NCI-H1694 treated with DMSO at 0.1 percent for 48 hours (cell line): ENCODE measurements around the gene ARHGAP6.

ENCODE experiments used
- DNase-seq: peaks from one replicate; lab custom pipeline; 2025; lab: John Stamatoyannopoulos, UW

ARHGAP6 gene, protein sequence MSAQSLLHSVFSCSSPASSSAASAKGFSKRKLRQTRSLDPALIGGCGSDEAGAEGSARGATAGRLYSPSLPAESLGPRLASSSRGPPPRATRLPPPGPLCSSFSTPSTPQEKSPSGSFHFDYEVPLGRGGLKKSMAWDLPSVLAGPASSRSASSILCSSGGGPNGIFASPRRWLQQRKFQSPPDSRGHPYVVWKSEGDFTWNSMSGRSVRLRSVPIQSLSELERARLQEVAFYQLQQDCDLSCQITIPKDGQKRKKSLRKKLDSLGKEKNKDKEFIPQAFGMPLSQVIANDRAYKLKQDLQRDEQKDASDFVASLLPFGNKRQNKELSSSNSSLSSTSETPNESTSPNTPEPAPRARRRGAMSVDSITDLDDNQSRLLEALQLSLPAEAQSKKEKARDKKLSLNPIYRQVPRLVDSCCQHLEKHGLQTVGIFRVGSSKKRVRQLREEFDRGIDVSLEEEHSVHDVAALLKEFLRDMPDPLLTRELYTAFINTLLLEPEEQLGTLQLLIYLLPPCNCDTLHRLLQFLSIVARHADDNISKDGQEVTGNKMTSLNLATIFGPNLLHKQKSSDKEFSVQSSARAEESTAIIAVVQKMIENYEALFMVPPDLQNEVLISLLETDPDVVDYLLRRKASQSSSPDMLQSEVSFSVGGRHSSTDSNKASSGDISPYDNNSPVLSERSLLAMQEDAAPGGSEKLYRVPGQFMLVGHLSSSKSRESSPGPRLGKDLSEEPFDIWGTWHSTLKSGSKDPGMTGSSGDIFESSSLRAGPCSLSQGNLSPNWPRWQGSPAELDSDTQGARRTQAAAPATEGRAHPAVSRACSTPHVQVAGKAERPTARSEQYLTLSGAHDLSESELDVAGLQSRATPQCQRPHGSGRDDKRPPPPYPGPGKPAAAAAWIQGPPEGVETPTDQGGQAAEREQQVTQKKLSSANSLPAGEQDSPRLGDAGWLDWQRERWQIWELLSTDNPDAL (N-terminal part only)

DNA sequence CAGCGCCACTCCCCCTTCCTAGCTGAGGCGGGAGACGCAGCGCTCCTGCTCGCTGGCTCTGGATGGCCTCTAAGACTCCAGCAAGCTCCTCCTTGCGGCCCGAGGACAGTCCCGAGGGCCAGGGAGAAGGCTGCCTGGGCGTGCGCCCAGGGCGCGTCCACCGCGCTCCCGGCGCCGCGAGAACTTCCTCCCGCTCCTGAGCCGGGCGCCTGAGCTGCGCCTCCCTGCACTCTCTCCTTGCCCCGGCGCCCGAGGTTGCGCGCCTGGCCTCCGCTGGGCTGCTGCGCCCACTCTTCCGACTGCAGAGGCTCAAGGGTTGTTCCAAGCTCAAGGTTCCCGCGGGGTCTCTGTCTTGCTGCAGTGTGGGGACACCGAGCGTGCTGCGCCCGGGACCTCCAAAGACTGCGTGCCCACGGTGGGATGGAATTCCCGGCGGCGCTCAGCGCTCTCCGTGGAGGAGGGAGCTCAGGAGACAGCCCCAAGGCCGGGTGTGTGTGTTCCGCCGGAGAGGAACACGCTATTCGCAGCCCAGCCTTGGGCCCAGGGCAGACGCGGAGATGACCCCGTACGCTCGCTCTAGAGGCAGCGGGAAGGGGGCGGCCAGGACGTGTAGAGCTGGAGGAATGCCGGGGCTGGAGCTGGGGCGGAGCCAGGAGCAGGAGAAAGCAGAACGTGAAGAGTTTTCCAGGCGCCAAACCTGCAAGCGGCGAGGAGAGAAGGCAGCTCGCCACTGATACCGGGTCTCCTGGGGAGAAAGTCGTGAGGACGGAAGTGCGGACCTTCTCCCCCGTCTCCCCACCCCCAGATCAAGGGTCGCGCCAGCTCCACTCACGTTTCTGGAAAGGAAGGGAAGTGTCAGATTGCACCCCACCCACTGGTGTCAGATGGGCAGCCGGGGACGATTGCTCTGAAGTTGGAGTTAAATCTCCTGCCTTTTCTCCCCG is at the start of gene ARHGAP6:
Gene ARHGAP6 (minus strand): TSS at position 753 of the 944 bp plus-strand sequence. CDS start 1,092 bp downstream, outside the sequence.
- no peak for DNase-seq

DNA sequence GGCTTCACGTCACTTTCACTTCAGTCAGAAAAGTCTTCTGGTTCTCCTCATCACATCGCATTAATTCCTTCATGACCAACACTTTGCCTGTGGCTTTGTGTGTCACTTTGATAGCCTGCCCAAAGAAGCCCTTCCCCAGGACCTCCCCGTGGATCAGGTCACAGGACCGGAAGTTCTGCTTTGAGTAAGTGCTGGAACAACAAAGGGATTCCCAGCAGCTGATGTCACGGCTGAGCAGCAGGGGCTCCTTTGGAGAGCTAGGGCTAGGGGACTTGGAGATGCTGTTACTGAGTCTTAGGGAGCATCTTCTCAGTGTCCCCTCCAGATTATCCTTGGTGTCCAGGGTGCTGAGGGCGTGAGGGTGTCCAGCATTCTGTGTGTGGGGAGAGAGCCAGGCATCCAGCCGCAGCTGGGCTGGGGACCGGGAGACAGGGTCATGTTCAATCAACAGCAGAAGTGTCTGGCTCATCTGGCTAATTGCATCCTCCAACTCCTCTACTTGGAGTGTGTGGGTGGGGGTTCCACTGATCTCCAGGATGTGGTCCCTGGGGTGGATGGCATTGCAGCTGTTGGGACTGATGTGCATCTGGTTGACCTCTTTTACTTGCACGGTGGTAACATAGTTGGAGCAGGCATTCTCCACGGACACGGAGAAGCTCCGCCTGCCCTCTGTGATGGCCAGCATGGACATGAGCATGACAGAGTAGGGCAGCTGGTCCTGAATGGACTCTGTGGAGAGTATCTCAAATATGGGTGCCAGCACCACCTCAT is 39.2 kb upstream of the ARHGAP6 start:
- DNase-seq: no peak

DNA sequence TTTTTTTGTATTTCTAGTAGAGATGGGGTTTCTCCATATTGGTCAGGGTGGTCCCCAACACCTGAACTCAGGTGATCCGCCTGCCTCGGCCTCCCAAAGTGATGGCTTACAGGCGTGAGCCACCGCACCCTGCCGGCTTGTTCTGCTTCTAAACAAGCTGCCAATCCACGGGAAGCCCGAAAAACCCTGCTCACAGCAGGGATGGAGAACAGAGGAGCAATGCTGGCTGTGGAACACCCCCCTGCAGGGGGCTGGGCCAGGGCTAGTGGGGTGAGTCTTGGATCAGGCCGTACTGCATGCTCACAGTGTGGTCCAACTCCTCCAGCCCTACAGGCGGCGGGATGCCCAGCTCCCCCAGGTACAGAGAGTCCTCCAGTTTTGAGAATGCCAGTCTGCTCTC is 38.1 kb upstream of the ARHGAP6 start:
- no peak for DNase-seq

DNA sequence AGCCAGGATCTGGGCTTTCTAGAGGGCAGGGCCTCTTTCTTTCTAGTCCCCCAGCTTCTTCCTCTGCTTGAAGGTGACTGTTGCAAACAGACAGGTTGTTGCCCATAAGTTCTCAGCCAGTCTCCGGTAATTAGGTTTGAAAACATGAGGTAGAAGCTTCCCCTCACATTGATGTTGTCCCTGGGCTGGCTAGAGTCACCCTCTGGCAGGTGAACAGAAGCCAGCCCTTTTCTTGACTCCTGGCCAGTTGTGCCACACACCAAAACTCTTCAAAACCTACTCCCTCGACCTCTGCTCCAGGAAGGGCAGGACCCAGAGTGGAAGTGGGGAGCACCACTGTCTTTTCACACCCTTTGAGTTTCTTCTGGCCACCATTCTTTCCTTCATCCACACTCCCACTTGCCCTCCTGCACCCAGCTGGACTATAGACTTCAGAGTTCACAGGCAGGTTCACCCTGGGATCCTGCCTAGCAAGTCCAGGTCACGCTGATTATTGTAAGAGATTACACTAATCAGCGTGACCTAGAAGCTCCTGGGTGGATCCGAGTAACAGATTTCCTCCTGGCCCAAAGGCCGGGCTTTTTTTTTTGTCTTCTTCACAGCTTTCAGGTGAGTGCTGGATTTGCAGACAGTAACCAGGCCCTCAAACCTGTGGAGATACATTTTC is 37.4 kb upstream of the ARHGAP6 start:
- no peak for DNase-seq

DNA sequence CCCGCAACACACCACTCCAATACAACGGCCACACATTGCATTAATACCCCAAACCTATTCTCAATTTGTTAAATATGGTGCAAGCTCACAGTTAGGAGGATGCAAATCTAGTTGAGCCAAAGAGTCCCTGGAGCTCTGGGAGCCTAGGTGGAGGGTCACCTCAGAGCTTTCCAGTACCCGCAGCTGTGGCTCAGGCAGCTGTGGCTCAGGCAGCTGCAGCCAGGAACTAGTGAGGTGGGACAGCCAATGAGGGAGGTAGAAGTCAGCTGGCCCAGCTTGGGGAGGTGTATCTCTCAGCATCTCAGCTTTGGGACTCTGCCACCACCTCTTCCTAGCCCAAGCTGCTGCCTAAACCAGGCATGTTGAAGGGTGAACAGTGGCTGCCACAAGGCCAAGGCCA is 36.7 kb upstream of the ARHGAP6 start:
- DNase-seq: no peak

DNA sequence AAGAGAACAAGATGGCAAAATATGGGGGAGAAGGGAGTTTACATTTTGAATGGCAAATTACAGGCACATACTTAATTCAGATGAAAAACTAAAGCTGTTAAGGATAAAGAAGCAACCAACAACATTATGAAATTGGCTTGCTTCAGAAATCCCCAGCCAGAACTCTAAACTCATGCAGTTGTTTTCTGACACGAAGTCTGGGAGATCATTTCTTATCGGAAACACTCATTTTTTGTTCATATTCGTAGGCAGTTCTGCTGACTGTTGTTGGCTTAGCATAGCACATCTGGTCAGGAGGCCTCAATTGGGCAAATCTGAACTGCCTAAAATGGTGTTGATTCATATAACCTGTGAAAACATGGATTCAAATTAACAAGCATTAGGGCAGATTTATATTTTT is 33.0 kb upstream of the ARHGAP6 start:
- no peak for DNase-seq

DNA sequence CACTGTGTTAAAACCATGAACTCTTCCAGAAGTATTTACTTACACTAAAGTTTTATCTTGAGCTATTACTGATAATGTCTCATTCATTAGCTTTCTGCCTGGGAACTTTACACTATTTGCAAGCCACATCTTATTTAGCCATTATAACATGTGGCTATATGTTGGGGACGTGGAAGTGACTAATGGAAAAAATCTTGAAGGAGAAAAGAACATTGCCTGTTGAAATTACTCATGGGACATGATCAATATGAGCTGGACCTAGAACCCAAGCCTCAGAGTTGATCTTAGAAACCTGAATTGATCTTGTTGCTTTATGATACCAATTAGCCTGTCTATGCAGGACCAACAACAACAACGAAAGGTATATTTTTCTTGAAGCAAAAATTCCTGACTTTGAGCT is 22.5 kb upstream of the ARHGAP6 start:
- DNase-seq: no peak

DNA sequence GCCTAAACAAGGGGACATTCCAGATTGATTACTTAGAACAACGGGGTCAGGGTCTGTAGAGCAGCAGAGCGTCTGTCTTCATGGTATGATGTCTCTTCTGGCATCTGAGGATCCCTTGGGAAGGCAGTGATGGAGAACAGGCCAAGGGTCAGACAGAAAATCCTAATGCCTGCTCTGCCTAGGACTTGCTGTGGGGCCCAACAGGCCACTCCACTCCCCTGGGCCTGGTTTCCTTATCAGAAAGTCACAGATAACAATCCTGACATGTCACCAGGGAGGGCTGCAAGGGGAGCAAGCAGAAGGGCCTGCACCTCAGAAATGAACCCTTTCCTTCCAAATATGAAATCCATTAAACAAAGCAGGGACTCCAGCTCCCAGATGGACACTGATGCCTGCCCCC is 21.4 kb upstream of the ARHGAP6 start:
- no peak for DNase-seq

DNA sequence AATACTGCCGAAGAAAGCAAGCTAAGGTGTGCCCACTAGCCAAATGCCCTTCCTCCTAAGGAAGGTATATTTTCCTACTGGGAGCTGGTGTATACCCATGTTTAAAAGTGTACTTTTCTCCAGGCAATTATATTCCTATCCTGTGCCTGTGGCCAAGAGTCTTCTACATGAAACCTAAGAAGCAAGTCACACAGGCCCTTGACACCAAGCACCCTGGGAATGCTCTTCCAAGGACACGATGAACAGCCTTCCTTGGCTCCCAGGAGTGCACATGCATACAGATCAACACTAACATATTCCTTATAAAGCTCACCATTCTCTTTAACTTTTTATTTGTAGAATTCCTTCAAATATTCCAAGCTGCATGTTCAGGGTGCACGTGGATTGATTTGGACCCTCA is 17.3 kb upstream of the ARHGAP6 start:
- DNase-seq: no peak

DNA sequence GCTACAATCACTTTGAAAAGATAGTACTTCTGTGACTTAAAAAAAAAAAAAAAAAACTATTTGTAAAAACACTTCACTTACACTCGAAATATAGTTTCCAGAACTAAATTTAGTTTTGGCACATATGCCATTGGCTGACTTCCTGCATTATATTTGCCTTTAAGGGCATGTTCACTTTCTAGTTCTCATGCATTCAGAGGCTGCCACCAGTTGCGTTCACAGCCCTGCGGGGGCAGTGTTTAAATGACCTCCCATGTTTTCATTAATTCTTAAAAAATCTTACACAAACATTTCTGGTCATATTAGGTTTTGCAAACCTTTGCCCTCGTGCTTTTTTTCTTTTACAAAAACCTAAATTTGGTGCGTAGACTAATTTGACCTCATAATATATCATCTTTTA is 12.4 kb upstream of the ARHGAP6 start:
- no peak for DNase-seq

DNA sequence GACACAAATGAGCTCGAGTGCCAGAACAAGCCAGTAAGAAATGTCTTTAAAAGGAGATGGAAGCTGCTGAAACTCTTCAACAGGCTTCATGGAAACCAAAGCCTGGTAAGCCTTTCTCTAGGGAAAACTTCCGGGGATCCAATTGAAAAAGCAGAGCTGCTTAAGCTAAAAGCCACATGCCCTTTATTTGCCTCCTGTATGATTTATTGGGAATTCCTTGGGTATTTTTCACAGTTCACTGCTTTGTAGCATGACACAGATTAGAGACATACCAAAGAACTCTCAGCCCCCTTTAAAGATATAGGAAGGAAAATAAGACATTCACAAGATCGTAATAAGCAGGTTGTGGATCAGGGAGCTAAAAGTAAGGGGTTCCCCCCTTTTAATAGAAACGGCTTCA is 6.5 kb upstream of the ARHGAP6 start:
- DNase-seq: no peak

DNA sequence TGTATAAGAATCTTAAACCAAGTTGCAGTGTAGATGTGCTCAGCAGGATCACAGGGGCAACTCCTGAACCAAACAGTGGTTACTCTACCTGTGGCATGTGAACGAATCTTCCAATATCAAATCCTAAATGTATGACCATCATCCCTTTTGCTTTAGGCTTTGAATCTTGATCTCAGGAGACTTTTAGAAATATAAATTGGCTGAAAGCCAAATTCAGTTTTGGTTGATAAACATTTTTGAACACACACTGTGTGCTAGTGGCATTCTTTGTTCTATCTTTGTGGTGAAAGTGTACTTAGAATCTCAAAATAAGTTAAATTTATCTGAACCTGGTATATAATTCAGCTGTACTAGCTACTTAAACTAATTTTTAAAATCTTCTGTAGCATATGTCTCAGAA is 4.6 kb upstream of the ARHGAP6 start:
- no peak for DNase-seq

DNA sequence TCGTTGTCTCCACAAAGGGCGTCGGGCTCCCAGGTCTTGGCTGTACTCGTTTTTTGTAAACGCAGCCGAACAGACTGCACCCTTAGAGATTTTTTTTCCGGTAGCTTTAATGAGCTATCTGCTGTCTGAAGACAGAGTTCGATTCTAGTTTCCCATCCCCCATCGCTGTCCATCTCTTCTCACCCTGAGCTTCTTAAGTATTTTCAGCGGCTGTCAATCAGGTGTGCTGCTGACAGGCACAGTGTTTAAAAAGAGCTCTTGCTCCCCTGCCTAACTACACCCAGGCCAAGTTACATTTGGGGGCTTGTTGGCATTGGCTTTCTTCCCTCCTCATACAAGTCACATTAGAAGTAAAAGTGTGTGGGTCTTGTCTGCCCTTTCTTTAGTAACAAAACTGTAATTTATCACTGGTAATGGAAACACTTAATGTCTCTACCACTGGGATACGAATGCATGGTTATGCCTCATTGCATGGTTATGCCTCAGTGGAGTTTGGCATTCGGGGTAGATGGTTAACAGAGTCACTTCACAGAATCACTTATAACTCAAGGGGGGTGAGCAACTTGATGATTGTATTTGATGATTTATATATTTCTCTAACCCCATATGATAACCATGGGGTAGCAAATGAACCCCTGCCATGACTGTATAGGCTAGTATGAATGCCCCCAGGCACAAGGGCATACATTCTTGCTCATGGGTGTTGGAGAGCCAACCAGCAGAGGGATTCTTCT is 1.4 kb upstream of the ARHGAP6 start:
- no peak for DNase-seq

DNA sequence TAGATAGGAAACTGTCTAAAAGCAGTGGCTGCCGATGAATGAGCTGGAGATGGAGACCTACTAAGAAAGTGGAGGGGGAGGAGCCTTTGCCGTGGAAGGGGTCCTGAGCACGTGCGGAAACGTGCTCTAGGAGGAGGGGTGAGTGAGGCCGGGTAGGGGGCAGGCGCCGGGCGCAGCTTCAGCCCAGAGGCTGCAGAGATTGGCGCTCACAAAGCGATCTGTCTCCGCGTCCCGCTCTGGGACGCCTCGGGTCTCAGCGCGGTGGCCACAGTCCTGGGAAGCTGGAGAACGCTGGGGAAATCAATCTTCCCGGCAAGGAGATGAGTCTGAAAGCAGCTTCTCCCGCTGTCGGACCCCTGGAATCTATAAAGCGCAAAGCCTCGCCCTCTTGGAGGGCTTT is 444 bp upstream of the ARHGAP6 start:
- DNase-seq: no peak

DNA sequence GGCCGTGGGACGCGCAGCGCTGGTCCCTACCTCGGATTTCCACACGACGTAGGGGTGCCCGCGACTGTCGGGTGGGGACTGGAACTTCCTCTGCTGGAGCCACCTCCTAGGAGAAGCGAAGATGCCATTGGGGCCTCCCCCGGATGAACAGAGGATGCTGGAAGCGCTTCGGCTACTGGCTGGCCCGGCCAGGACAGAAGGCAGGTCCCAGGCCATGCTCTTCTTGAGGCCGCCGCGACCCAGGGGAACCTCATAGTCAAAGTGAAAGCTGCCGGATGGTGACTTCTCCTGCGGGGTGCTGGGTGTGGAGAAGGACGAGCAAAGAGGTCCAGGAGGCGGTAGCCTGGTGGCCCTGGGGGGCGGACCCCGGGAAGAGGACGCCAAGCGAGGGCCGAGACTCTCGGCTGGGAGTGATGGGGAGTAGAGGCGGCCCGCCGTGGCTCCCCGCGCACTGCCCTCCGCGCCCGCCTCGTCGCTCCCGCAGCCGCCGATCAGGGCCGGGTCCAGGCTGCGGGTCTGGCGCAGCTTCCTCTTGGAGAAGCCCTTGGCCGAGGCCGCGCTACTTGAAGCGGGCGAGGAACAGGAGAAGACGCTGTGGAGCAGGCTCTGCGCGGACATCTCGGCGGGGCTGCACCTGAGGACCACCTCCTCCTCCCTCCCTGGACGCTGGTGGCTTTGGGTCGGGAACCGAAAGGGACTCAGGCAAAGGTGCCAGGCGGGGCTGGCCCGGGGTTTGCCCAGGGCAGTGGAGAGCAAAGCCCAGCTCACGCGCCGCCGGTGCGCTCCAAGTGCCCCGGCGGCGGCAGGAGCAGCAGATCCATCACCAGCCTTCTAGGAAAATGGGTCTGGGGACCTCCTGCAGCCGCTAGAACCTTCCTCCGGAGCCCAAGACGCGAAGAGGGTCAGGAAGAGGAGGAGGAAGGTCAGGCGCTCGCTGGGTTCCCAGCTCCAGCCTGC is 1.2 kb downstream of the ARHGAP6 start:
- no peak for DNase-seq

DNA sequence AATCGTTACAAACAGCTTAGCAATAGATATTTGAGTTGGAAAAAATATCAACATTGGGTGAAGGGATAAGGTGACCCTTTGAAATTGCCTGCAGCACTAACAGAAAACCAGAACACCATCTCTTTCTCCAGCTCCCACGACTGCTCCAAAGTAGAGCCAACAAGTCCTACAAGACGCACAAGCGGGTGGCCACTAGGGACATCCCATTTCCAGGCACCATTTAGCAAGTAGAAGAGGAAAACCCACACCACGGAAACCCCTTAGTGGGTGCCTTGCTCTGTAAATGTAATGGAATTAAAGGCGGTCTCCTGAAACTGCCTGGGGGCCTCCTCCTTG is 1.9 kb downstream of the ARHGAP6 start:
- no peak for DNase-seq

DNA sequence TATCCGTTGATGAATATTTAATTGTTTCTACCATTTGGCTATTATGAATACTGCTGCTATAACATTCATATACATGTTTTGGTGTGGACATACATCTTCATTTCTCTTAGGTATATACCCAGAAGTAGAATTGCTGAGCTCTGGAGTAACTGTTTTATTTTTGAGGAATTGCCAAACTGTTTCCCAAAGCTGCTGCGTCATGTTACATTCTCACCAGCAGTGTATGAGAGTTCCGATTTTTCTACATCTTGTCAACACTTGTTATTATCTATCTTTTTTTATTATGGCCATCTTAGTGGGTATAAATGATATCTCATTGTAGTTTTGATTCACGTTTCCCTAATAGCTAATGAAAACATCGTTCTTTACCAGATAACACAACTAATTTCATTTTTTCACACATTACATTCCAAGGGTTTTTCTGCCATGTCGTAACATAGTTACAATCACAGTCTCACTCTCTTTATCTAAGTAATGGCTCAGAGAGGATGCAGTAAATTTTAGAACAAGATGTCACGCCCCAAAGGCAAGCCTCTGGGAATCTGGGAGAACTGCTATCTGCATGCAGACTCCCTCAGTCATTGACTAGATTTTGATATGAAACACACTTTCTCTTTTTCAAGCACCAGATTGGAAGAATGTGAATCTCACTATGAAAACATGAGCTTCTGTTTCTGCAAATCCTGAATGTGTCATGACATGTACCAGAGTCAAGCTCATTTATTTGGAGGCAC is 10.3 kb downstream of the ARHGAP6 start:
- DNase-seq: no peak
